ENCODE data around the gene CES3. TPM values are rescaled to one million over a fixed set of nuclear protein-coding genes. Genes with fewer than 3 reads are reported as not detected.

Gene CES3, protein sequence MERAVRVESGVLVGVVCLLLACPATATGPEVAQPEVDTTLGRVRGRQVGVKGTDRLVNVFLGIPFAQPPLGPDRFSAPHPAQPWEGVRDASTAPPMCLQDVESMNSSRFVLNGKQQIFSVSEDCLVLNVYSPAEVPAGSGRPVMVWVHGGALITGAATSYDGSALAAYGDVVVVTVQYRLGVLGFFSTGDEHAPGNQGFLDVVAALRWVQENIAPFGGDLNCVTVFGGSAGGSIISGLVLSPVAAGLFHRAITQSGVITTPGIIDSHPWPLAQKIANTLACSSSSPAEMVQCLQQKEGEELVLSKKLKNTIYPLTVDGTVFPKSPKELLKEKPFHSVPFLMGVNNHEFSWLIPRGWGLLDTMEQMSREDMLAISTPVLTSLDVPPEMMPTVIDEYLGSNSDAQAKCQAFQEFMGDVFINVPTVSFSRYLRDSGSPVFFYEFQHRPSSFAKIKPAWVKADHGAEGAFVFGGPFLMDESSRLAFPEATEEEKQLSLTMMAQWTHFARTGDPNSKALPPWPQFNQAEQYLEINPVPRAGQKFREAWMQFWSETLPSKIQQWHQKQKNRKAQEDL
- 0.54 TPM in 1 of 2 replicates, not detected in the other for total RNA-seq (ENCODE audit: low replicate concordance)

DNA sequence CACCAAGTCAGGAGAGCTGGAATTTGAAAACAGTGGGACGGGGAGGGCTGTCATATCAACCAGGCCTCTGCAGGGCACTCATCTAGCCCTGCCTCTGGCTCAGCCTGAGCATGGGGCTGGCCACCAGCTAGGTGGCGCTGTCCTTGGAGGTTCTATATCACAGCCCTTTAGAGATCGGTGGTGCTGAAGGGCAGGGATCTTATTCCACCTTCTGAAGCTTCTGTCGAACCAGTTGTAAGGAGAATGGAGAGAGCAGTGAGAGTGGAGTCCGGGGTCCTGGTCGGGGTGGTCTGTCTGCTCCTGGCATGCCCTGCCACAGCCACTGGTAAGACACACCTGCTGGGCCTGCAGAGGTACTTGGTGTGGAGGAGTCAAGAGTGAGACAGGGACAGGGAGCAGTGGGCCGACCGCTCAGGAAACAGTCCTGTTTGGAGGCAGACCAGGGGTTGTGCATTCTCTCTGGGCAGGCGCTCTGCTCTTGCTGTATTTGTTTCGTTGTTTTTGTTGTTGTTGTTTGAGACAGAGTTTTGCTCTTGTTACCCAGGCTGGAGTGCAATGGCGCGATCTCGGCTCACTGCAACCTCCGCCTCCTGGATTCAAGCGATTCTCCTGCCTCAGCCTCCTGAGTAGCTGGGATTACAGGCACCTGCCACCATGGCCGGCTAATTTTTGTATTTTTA is at the start of gene CES3:
TSS of gene CES3 (plus strand) at position 202 of the 680 bp plus-strand sequence. CDS start at position 244, 42 bp downstream.
- DNase-seq (ENCODE audit: low read depth): peak; percentile 55
- no peak within 1 kb of the TSS for H3K4me3 ChIP-seq (ENCODE audit: low read depth, low read length)
- TF ChIP-seq CTCF (IDR thresholded peaks at IDR 0.05; ENCODE audit: insufficient read depth, low read length): peak; percentile 72

DNA sequence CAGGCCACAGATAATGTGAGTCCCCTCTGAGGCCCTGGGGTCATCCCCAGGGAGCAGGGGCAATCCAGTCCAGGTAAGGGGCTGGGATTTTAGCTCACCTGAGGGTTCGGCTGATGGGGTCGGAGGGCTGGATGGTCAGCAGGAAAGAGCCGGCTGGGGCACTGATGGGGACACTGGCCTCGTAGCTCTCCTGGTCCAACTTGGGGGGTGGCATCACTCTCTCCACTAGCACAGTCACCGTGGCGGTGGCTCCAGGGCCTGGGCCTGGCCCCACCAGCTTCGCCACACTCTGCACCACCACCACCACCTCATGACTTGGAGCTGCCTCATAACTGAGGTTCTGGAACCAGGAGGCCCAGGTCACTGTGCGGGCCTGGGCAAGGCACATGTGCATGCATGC is 49.3 kb upstream of the CES3 start:
- no peak overlapping the region for H3K4me3 ChIP-seq (ENCODE audit: low read depth, low read length)
- no peak for DNase-seq (ENCODE audit: low read depth)
- no peak for TF ChIP-seq CTCF (IDR thresholded peaks at IDR 0.05; ENCODE audit: insufficient read depth, low read length)

GRCh38 chr16:66913081-66913480 is 48.0 kb upstream of the CES3 start:
- no peak for DNase-seq (ENCODE audit: low read depth)
- no peak overlapping the region for H3K4me3 ChIP-seq (ENCODE audit: low read depth, low read length)
- no peak for TF ChIP-seq CTCF (IDR thresholded peaks at IDR 0.05; ENCODE audit: insufficient read depth, low read length)

DNA sequence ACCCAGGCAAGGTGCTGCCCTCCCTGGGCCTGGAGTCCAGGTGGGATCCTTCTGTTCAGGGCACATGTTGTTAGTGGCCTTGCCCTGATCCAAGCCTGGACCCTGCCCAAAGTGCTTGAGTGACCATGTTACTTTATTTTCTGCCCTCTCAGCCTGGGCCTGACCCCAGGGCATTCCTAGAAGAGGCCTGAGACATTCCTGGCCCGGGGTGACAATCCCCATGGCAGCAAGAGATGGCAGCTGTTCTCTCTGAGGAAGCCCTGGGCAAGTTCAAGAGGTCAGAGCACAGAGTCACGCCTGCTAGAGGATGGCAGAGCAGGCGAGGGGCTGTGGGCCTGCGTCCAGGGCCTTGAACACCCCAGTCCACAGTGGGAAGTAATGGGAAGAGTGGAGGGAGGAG is 47.4 kb upstream of the CES3 start:
- no peak overlapping the region for H3K4me3 ChIP-seq (ENCODE audit: low read depth, low read length)
- no peak for DNase-seq (ENCODE audit: low read depth)
- TF ChIP-seq CTCF (IDR thresholded peaks at IDR 0.05; ENCODE audit: insufficient read depth, low read length): no peak

DNA sequence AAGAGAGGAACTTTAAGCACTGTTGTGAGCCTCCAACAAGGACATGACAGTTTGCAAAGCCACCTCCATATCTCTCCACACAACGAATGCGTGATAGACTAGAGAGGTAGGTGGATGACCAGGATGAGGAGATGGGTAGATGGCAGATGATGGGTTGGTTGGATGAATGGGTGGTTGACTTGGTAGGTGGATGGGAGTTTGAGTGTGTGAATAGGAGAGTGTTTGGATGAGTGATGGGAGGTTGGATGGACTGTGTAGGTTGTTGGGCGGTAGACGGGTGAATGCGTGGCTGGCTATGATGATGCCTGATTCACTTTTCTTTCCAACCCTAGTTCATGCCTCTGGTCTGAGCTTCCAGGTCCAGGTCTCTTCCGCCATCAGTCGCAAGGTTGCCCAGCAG is 46.5 kb upstream of the CES3 start:
- no peak overlapping the region for H3K4me3 ChIP-seq (ENCODE audit: low read depth, low read length)
- TF ChIP-seq CTCF (IDR thresholded peaks at IDR 0.05; ENCODE audit: insufficient read depth, low read length): no peak
- no peak for DNase-seq (ENCODE audit: low read depth)

DNA sequence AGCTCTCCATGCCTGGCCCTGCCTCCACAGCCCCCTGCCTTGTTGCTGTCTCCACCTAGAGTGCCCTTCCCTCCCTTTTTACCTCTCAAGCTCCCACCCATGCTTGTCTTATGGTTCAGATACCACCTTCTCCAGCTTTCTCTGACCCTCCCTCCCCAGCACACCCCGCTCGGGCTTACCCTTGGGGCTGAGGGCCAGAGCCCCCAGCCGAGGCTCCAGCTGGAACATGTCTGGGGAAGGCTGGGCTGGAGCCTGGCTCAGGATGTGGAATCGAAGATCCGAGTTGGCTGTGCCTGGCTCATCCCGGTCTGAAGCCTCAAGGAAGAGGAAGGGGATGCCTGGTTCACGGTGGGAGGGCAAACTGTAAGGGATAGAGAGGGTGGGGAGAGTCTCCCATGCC is 46.0 kb upstream of the CES3 start:
- no peak for DNase-seq (ENCODE audit: low read depth)
- no peak for TF ChIP-seq CTCF (IDR thresholded peaks at IDR 0.05; ENCODE audit: insufficient read depth, low read length)
- no peak overlapping the region for H3K4me3 ChIP-seq (ENCODE audit: low read depth, low read length)
